Left lobe of liver (tissue), 2 donors: ENCODE data around the gene SRBD1. TPM values are rescaled to one million over a fixed set of nuclear protein-coding genes. Genes with fewer than 3 reads are reported as not detected.
"Not testable (repeated sequence)": the region's sequence is repeated elsewhere in the genome, so short reads cannot be mapped to it uniquely, and the experiment has no call there.

Source experiments
- ATAC-seq: fragments of 200-7000 bp; cut with Tn5 transposase; one replicate; pipeline ENCODE4 v1.9.1; 2020; ENCODE audit warnings: mild to moderate bottlenecking, moderate library complexity
- DNase-seq: peaks from one replicate; pipeline ENCODE4 v3.0.0-alpha.2; 2020; ENCODE audit warnings: low spot score
- total RNA-seq: library from RNA; stranded (reverse); gene quantifications from one replicate; pipeline ENCODE4 v1.2.1, GENCODE V29; 2021
- donor health status: DM: no; HTN: no; CAD: no; lungs with moderate emphysema.
- donor health status: DM: no; HTN: yes; CAD: no.

The SRBD1 gene
- total RNA-seq, 1 donor from 2014 or later, result 7.1 TPM

DNA sequence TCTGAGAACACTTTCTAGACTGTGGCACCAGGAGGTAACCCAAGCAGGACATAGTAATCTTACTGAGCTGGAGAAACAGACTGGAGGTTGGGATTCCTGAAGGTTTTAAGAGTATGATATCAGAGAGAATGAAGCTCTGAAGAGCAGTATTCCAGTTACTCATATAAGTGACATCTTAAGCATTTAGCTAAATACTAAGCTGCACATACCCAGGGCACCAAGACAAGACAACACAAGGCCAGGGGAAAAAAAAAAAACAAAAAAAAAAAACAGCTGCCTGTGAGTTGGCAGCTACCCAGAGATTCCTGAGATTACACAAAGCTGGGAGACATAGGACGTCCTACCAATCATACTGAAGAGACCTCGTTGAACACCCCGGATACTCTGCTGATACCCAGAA lies 175.8 kb downstream of the SRBD1 start:
- ATAC-seq (no peak), DNase-seq (no peak)

DNA sequence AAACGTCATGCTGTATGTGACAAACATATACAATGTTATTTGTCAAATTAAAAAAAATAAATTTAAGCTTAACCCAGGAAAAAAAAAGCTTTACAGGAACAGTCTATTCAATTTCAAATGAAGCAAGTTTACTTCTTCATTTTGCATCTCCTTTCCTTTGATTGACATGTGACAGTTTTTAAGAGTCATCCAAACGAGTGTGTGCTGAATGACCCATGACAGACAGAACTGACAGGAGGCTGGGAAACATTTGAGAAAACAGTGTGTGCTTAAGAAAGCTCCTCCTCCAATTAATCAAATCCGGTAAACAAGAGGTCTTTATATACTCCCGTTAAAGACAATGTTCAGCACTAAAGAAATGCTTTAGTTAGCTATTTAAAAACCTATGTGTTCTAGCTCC lies 177.7 kb downstream of the SRBD1 start:
- ATAC-seq, result no peak
- DNase-seq, result no peak

DNA sequence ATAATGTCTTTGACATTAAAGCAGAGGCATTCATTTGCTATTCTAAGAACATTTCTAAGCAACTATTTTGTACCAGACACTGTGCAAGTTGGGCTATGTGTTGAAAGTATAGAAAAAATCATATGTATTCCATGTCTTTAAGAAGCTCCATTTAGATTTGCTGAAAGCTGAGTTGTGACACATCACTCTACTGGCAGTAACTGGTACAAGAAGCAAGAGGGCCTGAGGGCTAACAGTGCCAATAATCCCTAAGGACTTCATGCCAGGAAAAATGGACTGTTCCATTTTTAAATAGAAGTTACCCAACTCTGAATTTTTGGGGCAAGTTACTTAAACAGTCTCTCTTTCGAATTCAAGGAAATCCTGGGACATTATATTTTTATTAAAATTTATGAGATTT lies 178.7 kb downstream of the SRBD1 start:
- peak; percentile 33 for ATAC-seq
- no peak for DNase-seq

DNA sequence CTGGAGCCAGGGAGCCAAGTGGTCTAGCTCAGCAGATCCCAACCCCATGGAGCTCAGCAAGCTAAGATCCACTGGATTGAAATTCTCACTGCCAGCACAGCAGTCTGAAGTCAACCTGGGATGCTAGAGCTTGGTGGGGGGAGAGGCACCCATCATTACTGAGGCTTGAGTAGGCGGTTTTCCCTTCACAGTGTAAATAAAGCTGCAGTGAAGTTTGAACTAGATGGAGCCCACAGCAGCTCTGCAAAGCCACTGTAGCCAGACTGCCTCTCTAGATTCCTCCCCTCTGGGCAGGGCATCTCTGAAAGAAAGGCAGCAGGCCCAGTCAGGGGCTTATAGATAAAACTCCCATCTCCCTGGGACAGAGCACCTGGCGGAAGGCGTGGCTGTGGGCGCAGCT lies 185.0 kb downstream of the SRBD1 start:
- ATAC-seq, DNase-seq: not testable (repeated sequence)

DNA sequence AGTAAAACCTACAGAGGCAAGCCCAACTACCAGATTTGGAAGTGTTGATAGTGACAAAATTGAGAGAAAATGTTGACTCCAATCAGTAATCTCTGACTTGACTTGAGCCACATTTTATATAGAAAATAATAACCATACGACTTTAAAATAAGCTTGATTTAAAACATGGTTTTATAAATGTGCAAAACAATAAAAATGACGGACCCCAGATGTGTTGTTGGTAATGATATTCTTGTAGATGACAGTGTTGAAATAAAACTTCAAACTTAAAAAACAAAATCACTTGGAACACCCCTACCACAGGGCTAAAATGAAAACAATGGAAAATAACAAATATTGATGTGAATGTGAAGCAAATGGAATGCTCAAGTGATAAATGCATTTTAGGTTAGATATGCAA lies 188.1 kb downstream of the SRBD1 start:
- DNase-seq, result no peak
- no peak for ATAC-seq

DNA sequence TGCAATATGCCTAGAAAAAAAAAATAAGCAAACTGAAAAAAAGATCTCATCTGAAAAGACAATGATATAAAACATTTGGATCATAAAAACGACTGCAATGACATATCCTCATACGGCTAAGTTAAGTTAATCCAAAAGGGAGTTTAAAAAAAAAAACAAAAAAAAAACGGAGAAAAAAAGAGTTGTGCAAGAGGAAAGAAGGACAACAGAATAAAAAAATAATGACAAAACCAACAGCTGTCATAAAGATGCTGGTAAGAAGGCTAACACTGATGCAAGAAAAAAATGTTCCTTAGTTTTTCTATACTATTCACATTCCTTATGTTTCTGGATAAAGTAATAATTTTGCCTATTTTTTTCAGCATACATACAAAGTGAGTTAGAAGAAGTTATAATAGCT lies 192.5 kb downstream of the SRBD1 start:
- no peak for DNase-seq
- ATAC-seq, result no peak

DNA sequence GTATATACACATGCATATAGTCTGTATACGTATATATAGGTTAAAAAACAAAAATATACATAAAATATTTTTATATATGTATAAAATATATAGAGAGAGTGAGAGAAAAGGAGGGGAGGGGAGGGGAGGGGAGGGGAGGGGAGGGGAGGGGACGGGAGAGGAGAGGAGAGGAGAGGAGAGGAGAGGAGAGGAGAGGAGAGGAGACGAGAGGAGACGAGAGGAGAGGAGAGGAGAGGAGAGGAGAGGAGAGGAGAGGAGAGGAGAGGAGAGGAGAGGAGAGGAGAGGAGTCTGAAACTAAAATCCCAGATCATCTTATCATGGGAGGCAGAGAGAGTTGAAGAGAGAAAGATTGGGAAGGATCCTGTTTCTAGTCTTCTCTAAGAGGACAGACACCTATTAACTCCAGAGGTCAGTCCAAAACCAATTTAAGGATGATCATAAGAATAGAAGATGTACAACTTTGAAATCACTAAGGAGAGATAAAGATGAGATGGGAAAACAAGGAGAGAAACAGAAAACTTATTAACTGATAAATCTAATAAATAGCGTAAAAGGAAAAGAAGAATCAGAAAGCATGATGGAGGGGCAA lies 195.4 kb downstream of the SRBD1 start:
- ATAC-seq, result no peak
- no peak for DNase-seq

DNA sequence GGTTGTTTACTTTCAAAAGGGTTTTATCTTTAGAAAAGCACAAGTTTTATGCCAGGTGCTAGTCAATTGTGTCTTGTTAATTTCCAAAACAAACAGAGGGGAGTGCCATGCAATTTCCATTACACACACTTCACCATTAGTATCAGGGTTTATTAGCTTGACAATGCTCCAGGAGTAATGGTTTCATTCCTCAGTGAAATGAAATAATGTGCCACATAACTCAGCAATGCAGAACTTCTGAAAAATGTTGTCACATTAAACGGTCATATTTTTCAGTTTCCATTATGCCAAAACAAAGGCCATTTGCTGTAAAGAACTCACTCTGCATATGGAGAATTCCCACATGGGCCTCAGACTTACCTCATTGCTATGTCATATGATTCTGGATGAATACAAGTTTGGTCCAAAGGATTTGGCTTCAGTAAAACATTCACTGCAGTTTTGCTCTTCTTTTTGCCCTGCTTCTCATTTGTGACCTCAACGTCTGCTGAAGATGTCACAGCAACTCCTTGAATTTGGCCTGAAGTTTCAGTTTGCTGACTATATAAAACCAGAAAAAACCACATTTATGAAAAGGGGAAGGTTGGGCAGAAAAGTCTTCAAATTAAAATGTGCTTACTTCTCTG lies 198.2 kb downstream of the SRBD1 start:
- ATAC-seq (no peak), DNase-seq (no peak)

DNA sequence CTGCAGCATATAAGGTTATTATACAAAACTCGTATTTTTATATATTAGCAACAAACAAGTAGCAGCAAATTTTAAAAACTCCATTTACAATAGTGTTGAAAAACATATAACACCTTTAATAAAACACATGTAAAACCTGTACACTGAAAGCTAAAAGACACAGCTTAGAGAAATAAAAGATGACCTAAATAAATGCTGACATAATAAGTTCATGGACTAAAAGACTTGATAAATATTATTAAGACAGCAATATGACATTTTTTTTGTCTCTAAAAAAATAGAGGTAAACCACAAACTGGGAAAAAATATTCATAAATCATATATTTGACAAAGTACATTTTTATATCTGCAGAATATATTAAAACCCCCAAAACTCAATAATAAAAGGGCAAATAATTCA lies 201.4 kb downstream of the SRBD1 start:
- DNase-seq, result no peak
- ATAC-seq, result no peak

DNA sequence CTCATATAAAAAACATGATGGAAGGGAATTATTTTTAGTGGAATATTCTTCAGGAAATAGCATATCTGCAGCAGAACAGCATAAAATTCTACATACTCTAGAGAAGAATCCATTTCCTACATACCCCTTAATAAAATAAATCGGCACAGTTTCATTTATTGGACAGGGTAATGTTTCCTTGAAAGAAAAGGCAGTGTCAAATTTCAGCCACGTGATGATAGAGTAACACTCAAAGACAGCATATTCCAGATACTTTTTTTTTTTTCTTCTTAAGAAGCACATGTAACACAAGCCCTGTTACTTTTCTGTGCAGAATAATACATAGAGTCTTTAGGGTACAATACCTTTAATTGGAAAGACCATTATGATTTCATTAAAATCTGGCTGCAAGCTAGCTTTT lies 204.4 kb downstream of the SRBD1 start:
- no peak for DNase-seq
- ATAC-seq, result no peak

DNA sequence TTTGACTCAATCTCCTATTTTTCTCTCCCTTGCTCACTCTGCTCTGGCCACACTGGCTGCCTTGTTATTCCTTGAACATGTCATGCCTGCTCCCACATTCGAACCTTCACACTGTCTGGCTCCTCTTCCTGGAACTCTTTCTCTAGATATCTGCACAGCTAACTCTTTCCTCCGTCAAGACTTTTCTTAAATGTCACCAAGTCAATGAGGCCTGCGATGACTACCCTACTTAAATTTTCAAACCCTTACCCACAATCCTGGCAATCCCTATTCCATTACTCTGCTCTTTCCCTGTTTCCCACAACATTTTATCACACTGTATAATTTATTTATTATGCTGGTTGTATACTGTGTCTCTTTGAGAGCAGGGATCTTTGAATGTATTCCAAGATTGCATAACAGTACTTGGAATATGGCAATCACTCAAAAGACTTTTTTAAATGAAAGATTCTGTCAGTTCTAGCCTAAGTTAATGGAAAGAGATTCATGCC lies 206.2 kb downstream of the SRBD1 start:
- DNase-seq, result no peak
- ATAC-seq, result peak; percentile 41

DNA sequence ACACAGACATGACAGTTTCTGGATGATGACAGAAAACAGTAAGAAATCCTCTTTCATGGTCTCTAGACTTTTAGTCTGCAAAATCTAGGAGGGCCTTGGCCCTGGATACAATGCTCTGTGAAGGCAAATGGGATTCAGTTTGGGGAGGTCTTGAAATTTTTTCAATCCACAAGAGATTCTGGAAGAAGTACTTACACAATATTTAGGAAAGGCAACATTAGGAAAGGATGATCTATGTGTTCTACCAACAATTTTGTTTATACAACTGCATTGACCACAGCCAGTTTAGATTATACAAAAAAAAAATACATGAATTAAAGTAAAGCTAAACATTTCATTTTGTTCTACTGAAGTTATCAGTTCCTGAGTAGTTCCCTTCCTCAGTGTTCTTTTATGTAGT lies 208.0 kb downstream of the SRBD1 start:
- no peak for DNase-seq
- no peak for ATAC-seq

DNA sequence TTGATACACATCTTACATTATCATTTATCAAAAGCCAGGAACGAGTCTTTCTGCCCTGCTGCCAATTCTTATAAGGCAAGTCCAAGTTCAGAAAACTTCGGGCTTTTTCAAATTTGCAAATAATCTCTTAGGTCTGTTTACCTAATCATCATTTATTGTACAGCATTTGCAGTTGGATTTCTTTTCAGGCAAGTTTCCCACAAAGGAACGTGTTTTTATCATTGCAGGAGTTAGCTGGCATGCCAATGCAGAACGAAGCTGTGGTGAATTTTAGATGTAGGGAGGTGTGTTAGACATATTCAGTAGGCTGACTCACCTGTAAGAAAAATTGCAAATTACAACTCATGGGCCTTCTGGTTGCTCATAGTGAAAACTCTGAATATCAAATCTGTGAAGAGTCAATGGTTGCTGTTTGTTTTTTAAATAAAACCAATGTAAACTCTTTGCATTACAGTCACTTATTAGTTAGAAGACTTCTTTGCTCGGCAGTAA lies 209.6 kb downstream of the SRBD1 start:
- ATAC-seq (no peak), DNase-seq (no peak)

DNA sequence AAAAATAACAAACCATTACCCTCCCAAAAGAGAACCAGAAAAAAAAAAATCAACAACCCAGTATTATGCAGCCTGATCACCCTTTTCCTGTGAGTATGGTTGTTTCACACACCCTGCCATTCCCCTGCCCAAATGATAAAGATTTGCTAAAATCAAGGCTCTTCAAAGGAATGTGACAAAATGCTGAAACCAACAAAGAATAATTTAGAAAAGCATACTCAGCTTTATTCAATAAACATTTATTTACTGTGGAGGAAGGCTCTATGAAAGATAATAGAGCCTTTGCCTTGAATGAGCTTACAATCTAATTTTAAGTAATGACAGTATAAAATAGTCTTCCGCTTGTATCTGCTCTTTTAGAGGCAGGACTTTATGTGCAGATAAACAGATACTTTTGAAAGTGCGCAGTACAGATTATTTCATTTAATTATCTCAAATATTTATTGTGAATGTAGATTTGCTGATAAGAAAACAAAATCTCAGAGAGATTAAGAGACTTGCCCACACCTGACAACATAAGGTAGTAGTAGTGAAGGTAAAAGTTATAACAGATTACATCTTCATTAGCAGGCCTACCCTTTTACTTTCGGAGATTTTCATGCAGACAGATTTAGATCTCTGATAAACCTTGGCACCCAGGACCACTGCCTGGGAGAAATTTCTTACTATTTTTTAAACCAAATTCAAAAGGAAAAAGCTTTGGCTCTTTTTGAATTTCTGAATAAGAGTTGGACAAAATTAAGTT lies 211.9 kb downstream of the SRBD1 start:
- no peak for ATAC-seq
- no peak for DNase-seq

DNA sequence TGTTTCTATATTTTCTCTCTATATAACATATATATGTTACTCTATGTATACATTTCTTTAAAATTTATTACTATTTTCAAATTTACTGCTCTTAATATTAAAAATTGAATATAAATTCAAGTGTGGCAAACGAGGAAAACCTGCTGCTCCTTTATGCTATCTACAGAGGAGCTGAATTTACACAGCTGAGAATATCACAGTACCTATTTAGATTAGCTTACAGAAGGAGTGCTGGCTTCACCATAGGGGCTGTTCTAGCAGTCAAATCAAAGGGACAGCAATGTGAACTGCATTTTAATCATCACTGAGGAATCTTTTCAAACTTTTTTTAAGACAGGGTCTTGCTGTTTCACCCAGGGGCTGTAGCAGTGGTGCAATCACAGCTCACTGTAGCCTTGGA lies 213.8 kb downstream of the SRBD1 start:
- no peak for DNase-seq
- ATAC-seq, result no peak

DNA sequence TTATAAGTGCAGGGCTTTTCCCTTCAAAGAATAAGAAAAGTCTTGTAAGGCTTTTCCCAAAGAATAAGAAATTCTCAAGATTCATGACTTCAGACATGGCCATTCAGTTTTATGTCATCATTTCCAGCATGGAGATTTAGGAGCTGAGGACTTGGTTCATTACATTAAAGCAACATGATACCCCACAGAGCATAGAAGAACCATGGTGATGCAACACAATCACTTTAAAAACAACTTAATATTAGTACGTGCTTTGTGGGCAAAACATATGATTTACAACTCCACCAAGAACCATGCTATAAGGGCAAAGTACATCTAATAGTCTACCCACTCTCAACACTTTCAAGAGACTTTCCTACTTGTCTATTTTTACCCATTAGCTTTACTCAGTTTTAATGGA lies 214.4 kb downstream of the SRBD1 start:
- DNase-seq (no peak), ATAC-seq (no peak)

DNA sequence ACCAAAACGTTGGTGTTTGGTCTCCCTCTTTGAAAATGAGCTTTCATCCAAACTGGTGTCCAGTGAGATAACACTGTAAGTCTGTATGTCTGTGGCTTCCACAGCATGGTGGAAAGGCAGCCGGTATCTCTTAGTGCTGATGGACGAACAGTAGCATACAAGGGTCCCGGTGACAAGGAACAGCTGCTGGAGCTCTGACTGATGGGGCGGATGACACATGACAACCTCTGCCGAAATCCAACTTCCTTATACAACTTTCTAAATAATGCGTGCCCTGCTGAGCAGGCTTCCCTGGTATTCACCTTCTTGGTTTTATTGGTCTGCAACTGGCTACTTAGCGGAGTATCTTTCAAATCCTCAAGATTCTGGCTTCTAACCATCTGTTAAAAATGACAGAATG lies 216.2 kb downstream of the SRBD1 start:
- ATAC-seq (no peak), DNase-seq (no peak)

DNA sequence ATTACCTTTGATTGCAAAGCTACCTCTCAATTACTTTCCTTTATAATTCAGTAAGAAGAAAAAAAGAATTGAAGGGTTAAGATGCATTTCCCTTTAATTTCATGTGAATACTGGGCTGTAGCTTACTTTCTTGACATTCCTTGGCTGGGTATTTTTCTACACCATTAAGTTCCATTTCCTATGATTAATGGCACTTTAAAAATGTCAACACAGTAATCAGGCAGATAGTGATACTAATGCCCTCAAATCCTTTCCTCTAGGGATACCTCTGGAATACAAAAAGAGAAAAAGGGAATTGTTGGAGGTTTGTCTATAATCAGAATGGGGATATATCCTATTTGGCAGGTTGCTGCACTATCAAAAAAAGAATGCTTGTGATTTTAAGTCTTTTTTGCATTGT lies 216.9 kb downstream of the SRBD1 start:
- ATAC-seq, result no peak

DNA sequence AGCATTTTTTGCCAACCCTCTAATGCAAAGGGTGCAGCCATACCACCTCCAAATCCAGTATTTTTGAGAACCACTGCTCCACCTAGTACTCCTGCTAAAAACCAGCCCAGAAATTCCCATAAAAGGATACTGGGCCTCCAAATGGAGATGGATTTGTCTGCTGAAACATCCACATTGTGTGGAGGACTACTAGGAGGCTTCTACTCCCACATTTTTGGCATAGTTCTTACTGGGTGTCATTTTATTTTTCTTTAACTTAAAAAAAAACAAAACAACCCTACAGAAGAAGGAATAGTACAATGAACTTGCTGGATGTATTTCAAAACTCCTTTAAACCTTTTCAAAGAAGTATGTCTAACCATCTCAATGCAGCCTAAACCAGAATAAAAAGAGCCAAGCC lies 219.2 kb downstream of the SRBD1 start:
- no peak for ATAC-seq
- DNase-seq, result no peak

More for the DNA sequence above, 216.9 kb downstream of the SRBD1 start:
- no peak for DNase-seq

DNA sequence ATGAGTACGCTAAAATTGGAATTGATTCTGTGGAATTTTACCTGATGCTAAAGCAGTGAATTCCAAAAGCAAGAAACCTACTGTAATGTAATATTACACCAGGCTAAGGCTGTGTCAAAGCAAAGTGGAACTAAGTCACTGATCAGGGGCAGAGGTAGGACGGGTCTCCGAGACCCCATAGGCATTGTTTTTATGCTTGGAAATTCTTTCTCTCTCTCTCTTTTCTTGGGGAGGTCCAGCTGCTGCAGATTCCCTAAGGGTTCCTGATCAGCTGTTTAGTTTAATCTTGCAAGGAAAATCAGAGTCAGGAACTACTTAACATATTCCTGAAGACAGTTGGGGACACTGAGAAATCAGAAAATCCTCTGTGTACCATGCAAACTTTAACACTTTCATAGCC lies 220.2 kb downstream of the SRBD1 start:
- DNase-seq (no peak), ATAC-seq (no peak)

DNA sequence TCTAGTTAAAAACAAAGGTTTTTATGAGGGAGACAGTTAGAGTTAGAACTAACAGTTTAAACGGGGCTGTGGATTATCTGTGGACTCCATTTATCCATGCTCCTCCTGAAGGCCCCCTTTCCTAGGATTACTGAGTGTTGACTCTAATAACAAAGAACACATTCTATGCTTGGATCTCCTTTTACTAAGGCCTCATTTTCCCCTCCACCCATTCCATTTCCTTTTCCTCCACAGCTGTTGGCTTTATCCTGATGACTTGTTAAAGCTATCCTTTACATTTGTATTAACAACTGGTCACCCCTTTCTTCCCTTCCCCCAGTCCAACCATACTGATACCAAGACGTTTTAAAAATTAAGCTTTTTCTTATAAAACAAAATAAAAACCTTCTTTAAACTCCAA lies 220.6 kb downstream of the SRBD1 start:
- ATAC-seq (no peak), DNase-seq (no peak)

DNA sequence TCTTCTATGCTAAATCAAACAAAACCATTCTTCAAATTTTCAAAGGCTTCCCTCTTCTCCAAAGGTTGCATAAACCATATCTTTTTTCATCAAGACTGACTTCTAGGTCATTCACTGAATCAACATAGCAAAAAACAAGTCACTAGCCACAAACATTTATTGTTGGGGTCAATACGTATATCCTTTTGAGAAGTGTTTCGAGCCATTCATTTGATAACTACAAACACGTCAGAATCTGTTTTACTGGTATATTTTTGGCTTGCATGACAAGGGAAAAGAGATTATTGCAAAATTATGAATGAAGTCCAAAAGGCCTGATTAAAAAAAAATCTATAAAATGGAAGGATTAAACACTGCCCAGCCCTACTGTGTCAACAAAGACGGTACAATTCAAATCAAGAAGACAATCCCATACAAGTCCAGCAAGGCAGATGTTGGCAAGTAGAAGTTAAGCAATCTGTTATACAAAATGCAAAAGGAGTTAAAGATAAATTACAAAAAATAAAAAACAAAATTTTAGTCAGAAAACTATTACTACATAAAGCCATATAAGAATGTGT lies 222.4 kb downstream of the SRBD1 start:
- ATAC-seq (no peak), DNase-seq (no peak)
